Adrenal gland (tissue), 5 donors: ENCODE measurements around the gene LGALS8.

Experiments used
- CTCF ChIP-seq, 6 experiments: fragments of 450-650 bp in 4 of 6; fragments of 200-600 bp in 2 of 6; sonication (generic) in 1 of 6; IDR thresholded peaks; 1 replicate in 5 of 6; 2 replicates in 1 of 6; pipeline versions ENCODE4 v1.5.1 to v1.8.0; 2016 to 2021; ENCODE audit warnings: antibody characterized with exemption in 6 of 6, mild to moderate bottlenecking in 2 of 6, moderate library complexity in 1 of 6
- POLR2A ChIP-seq, 2 donors: fragments of 450-650 bp; IDR thresholded peaks; one replicate each; pipeline ENCODE4 v1.6.1; 2017; ENCODE audit warnings: antibody characterized with exemption in 2 of 2, mild to moderate bottlenecking in 2 of 2, moderate library complexity in 1 of 2
- donor health status: DM: no; HTN: no; CAD: no.

GRCh38 chr1:236532850-236533249 lies 9.1 kb downstream of the LGALS8 start:
- TF ChIP-seq CTCF (IDR thresholded peaks at IDR 0.05) (no peak), POLR2A (IDR thresholded peaks at IDR 0.05) (no peak)
